GM19395 (cell line): ENCODE results near the gene MTG1.

Experiments used
- ATAC-seq: cut with Tn5 transposase; IDR thresholded peaks from one replicate; pipeline ENCODE4 v1.9.1; 2021; ENCODE audit warnings: mild to moderate bottlenecking, moderate library complexity; ENCODE audit not compliant: unreplicated experiment

MTG1 gene, protein sequence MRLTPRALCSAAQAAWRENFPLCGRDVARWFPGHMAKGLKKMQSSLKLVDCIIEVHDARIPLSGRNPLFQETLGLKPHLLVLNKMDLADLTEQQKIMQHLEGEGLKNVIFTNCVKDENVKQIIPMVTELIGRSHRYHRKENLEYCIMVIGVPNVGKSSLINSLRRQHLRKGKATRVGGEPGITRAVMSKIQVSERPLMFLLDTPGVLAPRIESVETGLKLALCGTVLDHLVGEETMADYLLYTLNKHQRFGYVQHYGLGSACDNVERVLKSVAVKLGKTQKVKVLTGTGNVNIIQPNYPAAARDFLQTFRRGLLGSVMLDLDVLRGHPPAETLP

DNA sequence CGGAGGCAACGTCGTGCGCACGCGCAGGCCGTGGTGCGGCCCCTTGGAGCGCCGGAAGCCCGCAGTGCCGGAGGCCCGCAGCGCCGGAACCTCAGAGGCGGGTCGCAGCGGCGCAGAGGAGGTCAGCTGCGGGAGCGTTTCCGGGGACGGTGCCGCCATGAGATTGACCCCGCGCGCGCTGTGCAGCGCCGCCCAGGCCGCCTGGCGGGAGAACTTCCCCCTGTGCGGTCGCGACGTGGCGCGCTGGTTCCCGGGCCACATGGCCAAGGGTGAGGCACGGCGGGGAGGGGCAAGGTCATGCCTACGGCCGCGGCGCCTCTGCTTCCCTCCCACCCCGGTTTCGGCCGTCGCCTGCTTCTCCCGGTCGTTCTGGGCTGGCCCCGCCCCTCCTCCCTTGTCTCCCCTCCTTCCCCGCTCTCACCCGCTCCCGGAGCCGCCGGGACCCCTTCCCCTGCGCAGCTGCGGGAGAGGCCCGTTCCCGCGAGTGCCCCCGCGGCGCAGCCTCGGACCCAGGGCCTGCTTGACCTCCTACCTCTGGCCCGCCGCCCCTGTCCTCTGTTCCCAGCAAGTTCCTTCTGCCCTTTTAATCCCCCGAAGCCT, at the start of gene MTG1:
MTG1 (plus strand) TSS at position 94 of the 600 bp plus-strand sequence; CDS start at position 158, 64 bp downstream.
- ATAC-seq = peak; percentile 63

DNA sequence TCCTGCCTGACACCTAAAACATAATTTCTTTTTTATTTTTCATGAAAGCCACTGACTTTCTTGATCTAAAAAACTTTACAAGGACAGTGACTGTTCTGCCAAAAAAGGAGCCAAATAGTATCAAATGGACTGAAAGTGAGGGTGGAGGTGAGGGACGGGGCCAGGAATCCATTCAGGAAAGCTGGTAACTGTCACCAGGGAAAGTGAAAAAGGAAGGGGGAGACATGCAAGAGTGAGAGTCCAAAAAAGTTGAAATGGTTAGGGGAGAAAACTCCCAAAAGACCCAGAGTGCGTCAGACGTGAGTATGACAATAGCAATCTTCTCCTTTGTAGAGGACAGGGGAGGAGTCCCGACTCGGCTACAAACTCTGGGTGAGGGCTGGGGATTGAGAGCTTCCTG, 49.7 kb upstream of the MTG1 start:
- ATAC-seq = no peak

GRCh38 chr10:133346413-133346812, 47.5 kb upstream of the MTG1 start:
- ATAC-seq = no peak

DNA sequence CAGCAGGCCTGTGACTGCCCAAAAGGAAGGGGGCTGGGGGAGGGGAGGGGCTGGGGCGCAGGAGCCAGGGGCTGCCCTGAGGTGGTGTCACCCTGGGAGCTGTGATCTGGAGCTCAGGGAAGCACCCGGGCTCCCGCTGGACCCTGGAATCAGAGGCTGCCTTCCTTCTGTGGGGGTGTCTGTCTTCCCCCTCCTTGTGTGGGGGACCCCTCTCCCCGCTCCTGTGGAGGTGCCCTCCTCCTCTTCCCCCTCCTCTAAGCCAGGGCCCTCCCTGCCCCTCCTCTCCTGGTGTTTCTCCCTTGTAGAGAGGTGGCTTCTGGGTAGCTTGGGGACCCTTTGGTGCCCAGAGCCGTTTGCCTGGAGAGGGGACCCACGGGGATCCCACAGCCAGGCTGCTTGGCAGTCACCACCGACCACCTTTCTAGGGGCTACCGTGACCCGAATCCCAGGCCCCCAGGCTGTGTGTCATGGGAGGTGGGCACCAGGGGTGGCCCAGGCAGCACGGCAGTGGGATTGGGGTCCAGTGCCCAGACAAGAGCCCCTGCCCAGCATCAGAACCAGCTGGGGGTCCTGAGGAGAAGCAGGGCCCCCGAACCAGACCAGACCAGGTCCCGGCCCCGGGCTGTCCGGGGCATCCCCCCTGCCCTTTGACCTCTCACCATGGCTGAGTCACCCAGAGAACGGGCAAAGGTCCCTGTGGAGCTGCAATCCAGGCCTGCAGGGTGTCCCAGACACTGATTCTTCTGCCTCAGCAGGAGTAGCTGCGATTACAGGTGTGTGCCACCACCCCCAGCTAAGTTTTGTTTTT, 46.0 kb upstream of the MTG1 start:
- no peak for ATAC-seq

GRCh38 chr10:133349160-133349568, 44.8 kb upstream of the MTG1 start:
- no peak for ATAC-seq

GRCh38 chr10:133349577-133350011, 44.4 kb upstream of the MTG1 start:
- ATAC-seq = no peak

DNA sequence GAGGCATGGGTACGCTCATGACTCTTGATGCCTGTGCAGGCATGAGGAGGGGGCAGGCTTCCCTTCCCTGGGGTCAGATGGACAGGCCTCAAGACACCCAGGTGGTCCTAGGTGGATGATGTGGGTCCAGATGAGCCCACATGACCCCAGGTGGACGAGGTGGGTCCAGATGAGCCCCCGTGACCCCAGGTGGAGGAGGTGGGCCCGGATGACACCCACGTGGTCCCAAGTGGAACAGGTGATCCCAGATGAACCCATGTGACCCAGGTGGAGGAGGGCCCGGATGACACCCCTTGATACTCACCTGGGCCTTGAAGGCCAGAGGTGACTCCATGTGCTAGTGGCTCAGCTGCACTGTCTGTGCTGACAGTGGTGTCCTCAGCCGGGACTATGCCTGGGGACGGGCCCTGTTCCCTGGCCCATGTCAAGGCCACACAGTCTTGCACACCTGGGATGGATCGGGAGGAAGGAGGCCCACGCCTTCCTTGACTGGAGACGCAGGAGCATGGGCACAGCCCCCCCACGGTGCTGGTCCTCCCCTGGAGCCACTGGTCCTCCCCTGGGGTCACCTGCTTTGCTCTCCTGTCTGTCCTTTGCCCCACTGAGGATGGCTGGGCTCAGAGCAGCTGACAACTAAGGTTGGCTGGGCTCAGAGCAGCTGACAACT, 43.5 kb upstream of the MTG1 start:
- ATAC-seq = no peak

- no peak for ATAC-seq
Measured at GRCh38 chr10:133350950-133351329, 43.0 kb upstream of the MTG1 start.

DNA sequence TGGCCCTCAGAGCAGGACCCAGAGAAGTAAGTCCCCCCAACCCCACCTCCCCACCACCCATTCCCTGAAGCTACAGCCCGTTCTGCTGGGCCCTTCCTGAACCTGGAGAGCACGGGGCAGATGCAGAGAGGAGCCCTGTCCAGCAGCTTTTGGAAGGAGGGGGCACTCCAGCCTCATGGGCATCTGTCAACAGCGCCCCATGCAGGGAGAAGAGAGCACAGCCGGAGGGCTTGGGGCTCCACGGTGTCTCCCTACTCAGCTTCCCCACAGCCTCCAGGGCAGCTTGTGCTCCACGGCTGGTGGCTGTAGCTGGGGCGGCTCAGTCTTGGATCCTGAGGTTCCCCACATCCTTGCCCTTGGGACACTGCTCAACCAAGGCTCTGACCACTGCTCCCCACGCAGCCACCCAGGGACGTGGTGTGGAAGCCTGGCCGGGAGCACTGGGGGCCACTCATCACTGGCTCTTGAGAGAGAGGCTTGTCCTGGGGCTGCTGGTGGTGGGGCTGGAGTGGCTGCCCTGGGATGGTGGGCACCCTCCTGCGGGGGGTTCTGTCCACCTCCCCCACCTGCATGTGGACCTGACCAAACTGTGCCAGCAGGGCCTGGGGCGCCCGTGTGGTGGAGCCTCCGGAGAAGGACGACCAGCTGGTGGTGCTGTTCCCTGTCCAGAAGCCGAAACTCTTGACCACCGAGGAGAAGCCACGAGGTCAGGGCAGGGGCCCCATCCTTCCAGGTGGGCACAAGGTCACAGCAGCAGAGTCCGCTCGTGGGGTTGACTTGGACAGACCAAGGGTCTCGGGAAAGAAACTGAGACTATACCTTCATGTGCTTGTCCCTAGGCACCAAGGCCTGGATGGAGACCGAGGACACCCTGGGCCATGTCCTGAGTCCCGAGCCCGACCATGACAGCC, 42.3 kb upstream of the MTG1 start:
- no peak for ATAC-seq

DNA sequence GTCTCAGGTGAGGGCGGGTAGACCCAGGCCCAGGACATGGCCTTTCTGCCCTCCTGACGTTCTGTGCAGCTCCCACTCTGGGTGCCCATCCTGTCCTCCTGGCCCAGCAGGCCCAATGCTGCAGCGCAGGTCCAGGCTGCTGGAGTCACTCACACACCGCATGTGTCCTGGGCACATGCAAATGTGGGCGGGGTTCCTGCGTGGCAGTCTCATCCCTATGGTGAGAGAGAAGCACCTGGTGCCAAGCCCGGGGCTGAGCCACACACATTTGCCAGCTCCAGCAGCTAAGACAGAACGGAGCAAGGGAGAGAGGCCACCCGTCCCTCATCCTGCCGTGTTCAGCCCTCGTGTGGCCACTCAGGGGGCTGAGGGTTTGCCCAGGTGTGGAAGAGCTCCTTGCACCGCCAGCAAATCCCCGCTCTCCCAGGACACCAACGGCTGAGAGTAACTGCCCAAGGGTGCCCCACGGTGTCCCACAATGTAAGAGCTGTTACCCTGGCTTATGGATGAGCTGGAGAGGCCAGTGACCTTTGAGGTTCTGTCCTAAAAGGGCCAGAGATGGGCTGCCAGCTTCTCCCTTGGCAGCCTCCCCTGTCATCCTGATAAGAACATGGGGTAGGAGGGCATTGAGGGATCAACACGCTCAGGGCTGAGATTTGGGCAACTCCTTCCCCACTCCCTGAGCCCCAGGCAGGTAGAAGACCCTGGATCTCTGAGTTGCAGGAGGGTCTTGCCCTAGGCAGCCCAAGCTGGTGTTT, 40.6 kb upstream of the MTG1 start:
- no peak for ATAC-seq

DNA sequence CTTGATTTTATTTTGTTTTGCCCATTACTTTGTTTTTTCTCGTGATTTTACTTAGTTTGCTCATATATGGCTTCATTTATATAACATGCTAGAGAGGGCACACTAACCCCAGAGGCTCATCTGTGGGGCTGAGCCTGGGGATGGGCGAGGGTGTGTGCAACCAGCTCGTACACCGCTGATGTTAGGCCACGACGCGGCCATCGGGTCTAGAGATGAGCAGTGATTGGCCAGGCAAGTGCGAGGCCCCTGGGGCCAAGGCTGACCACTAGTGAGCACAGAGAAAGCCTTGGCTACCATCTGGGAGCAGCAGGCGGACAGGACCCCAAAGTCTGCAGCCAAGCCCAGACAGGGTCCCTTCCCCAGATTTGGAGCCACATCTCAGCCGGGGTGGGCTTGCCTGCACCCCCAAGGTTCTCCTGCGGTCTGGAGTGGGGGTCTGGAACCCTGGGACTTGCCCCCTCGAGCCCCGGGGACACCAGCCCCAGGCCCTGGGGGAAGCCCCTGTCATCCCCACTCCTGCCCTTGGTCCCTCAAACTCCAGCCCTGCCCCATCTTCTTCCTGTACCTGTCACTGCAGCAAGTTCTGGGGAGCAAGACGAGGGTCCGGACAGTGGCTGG, 39.9 kb upstream of the MTG1 start:
- no peak for ATAC-seq

DNA sequence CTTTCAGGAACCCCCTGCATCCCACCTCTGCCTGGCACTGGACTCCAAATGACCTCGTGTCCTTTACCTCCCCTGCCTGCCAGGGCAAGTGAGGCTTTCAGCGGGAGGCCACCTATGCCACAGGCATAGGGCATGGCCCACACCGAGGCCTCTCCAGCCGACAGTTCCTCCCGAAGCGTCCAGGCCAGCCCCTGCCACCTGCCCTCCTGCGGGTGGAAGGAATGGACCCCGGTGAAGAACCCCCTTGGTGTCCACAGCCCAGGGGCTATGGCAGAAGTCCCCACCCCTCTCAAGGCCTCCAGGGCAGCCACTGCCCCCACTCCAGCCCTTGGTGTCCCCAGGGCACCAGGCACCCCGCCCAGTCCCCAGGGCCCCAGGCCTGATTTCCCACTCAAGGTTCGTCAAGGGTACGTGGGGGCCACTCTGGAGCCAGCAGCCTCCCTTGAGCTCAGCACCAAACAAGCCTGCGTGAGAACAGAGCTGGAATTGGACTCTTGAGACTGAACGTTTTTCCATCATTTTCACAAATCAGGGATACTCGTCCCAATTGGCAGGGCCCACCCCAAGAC, 39.2 kb upstream of the MTG1 start:
- ATAC-seq = no peak

DNA sequence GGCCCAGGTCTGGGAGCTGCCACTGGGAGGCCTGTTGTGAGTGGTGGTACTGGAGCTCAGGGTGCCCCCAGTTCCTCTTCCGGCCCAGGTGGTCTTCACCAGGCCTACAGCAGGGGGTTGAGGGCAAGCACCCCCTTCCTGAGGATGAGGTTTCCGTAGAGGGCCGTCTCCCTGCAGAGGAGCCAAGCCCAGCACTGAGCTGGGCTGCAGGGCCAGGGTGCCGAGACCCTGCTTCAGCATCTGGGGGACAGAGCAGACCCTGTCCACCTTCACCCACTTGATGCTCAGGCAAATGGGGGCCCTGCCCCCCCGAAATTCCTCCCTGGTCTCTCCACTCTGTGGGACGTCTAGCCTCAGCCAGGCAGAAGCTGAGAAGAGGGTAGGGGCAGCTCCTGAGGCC, 38.7 kb upstream of the MTG1 start:
- no peak for ATAC-seq

GRCh38 chr10:133355991-133356390, 38.0 kb upstream of the MTG1 start:
- no peak for ATAC-seq

DNA sequence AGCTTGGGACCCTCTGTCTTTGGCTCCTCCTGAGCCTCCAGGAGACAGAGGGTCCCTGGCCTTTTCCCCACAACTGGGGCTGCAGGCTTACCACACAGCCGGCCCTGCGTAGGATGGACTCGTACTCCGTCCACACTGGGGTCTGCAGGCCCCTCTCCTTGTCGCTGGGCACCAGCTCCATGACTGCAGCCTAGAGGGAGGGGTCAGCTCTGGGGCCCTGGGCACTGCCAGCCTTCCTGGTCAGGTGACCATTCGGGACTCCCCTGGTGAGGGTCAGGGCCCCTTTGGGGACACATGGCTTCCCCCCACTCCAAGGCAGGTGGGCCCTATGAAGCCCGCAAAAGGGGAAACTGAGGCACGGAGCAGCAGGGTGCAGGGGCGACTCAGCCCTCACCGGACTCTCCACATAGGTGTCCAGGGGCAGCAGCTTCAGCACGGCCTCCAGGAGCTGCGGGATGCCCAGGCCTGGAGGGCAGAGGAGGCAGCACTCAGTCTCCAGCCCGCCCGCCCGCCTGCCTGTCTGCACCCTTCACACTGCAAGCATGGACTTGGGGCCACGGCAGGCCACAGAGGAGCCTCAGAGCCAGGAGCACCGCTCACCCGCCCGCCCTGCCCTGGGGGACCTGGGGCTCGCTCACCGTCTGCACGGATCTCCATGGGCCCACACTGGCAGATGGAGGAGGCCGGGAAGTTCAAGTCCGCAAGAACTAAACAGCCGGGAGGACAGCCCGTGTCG, 37.2 kb upstream of the MTG1 start:
- ATAC-seq = no peak

DNA sequence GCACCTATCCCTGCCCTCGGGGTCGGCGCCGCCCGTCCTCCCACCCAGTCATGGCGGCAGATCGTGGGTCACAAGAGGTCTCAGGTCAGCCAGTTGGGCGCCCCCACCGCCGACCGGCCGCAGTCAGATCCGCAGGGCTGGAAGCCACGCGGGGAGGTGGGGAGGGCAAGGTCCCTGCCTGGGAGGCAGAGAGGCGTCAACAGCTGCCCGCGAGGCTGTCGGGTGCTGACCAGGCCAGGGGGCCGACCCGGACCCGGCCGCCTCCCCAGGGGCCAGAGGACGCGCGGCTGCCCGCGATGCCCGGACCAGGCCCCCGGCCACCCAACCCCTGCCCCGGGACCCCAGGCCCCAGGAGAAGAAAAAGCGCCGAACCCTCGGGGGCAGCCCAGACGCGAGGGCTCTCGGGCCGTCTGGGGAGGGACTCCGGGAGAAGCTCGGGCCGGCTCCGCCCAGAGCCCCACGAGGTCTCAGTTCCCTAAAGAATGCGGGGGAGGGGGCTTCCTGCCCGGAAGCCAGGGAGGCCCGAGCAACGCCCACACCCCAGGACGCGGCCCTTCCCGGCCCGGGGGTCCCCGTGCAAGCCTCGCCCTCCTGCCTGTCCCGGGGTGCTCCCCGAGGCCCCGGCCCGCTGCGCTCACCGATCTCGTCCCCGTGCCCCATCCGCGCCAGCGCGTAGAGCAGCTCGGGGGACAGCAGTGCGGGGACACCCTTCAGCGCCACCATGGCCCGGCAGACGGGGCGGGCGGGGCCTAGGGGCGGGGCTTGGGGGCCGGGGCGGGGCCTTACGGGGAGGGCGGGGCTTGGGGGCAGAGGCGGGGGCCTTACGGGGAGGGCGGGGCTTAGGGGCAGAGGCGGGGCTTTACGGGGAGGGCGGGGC, 36.4 kb upstream of the MTG1 start, which contains the start of gene FUOM:
FUOM (minus strand) TSS at position 735 of the 877 bp plus-strand sequence; CDS start at position 723, 12 bp downstream.
- ATAC-seq = peak; percentile 69
